OCI-LY1 (cell line): ENCODE results near the gene ZSWIM7.
A peak's percentile ranks its signal among the peaks of the same experiment; 100 is the strongest.

Experiments
- H2AFZ ChIP-seq: fragments of 200-600 bp; sonication (generic), shearing (Covaris generic); 2 replicates; pipeline ENCODE4 v1.6.0; 2014; ENCODE audit warnings: antibody characterized with exemption, mild to moderate bottlenecking, low read length
- H3F3A ChIP-seq: fragments of 200-600 bp; sonication (generic), shearing (Covaris generic); 2 replicates; pipeline ENCODE4 v1.6.0; 2014; ENCODE audit warnings: mild to moderate bottlenecking, antibody characterized with exemption, low read length, moderate library complexity; ENCODE audit not compliant: insufficient read depth
- H3K27ac ChIP-seq: fragments of 200-600 bp; sonication (generic); 2 replicates; pipeline ENCODE4 v1.5.1; 2014; ENCODE audit warnings: low read length, mixed run types, mild to moderate bottlenecking, low read depth; ENCODE audit not compliant: poor library complexity, severe bottlenecking
- H3K27me3 ChIP-seq: fragments of 200-600 bp; sonication (generic); 2 replicates; pipeline ENCODE4 v1.6.0; 2014; ENCODE audit warnings: antibody characterized with exemption, mild to moderate bottlenecking, low read length, moderate library complexity; ENCODE audit not compliant: insufficient read depth
- H3K36me3 ChIP-seq: fragments of 200-600 bp; sonication (generic); 2 replicates; pipeline ENCODE4 v1.6.1; 2014; ENCODE audit warnings: mild to moderate bottlenecking, antibody characterized with exemption, low read length, moderate library complexity, mixed read lengths; ENCODE audit not compliant: insufficient read depth
- H3K4me1 ChIP-seq: fragments of 200-600 bp; sonication (generic); 2 replicates; pipeline ENCODE4 v1.5.1; 2014; ENCODE audit warnings: mild to moderate bottlenecking, low read length, moderate library complexity; ENCODE audit not compliant: insufficient read depth, severe bottlenecking
- H3K4me2 ChIP-seq: fragments of 200-600 bp; sonication (generic), shearing (Covaris generic); 2 replicates; pipeline ENCODE4 v1.6.1; 2014; ENCODE audit warnings: low read length
- H3K4me3 ChIP-seq: fragments of 200-600 bp; sonication (generic); 2 replicates; pipeline ENCODE4 v1.5.1; 2014; ENCODE audit warnings: low read length, low read depth, mild to moderate bottlenecking, mixed read lengths; ENCODE audit not compliant: poor library complexity, severe bottlenecking
- H3K79me2 ChIP-seq: fragments of 200-600 bp; shearing (Covaris generic); 2 replicates; pipeline ENCODE4 v1.6.1; 2016; ENCODE audit warnings: mixed run types, low read length, mixed read lengths; ENCODE audit not compliant: insufficient read depth
- H3K9ac ChIP-seq: fragments of 200-600 bp; sonication (generic), shearing (Covaris generic); 2 replicates; pipeline ENCODE4 v1.6.1; 2014; ENCODE audit warnings: mild to moderate bottlenecking, low read length, mixed read lengths
- H3K9me2 ChIP-seq: fragments of 200-600 bp; sonication (generic), shearing (Covaris generic); 2 replicates; pipeline ENCODE4 v1.6.1; 2014; ENCODE audit warnings: low read depth, mild to moderate bottlenecking, low read length, mixed read lengths
- H3K9me3 ChIP-seq: fragments of 200-600 bp; shearing (Covaris generic); 2 replicates; pipeline ENCODE4 v1.6.1; 2014; ENCODE audit warnings: low read length, mixed read lengths
- H4K20me1 ChIP-seq: fragments of 200-600 bp; sonication (generic), shearing (Covaris generic); 2 replicates; pipeline ENCODE4 v1.6.0; 2016; ENCODE audit warnings: mild to moderate bottlenecking, low read length; ENCODE audit not compliant: insufficient read depth
- EZH2 ChIP-seq: fragments of 200-600 bp; sonication (generic), shearing (Covaris generic); IDR thresholded peaks from 2 replicates; pipeline ENCODE4 v1.8.0; 2017; ENCODE audit warnings: borderline replicate concordance, mixed run types, mild to moderate bottlenecking, antibody characterized with exemption, low read length, moderate library complexity, mixed read lengths
- TF ChIP-seq, protein P1 (sequence below): fragments of 200-600 bp; sonication (generic), shearing (Covaris generic); IDR thresholded peaks from 2 replicates; pipeline ENCODE4 v1.5.1; 2017; ENCODE audit warnings: mild to moderate bottlenecking, antibody characterized with exemption, low read length, moderate library complexity, mixed read lengths

Gene ZSWIM7

DNA sequence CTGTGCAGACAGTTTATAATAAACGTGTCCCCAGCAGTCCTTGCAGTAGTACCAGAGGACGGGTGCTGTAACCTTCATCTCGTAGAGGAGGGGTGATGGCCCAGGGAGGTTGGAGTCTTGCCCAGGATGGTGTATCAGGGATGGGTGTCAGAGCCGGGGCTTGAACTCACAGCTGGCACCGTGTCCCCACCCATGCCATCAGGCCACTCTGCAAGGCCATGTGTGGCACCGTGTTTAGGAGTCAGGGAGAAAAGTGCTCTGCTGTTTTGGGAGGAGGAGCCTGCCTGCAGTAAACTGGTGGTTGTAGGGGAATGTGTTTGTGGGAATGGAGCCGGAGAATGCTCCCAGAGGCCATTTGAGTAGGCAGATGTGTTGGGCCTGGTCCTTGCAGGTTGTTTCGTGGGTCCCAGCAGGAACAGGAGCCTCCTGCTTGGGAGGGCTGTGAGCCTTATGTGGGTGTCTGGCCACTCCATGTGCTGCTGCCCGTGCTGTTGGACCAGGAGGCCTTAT lies 52.8 kb downstream of the ZSWIM7 start:
- H3K79me2 ChIP-seq, result no peaks in the 10 kb centered on the region
- H2AFZ ChIP-seq, result no peak overlapping the region
- H3K9ac ChIP-seq, result no peak overlapping the region
- peaks cover 9% of the 10 kb centered on the region for H3K4me1 ChIP-seq
- TF ChIP-seq, protein P1, sequence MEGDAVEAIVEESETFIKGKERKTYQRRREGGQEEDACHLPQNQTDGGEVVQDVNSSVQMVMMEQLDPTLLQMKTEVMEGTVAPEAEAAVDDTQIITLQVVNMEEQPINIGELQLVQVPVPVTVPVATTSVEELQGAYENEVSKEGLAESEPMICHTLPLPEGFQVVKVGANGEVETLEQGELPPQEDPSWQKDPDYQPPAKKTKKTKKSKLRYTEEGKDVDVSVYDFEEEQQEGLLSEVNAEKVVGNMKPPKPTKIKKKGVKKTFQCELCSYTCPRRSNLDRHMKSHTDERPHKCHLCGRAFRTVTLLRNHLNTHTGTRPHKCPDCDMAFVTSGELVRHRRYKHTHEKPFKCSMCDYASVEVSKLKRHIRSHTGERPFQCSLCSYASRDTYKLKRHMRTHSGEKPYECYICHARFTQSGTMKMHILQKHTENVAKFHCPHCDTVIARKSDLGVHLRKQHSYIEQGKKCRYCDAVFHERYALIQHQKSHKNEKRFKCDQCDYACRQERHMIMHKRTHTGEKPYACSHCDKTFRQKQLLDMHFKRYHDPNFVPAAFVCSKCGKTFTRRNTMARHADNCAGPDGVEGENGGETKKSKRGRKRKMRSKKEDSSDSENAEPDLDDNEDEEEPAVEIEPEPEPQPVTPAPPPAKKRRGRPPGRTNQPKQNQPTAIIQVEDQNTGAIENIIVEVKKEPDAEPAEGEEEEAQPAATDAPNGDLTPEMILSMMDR, result no peak
- TF ChIP-seq EZH2, result no peak
- H3F3A ChIP-seq, result no peaks in the 10 kb centered on the region
- no peaks in the 10 kb centered on the region for H4K20me1 ChIP-seq
- no peaks in the 10 kb centered on the region for H3K9me2 ChIP-seq
- peaks cover 8% of the 10 kb centered on the region; the same call in 1 of the 2 replicates for H3K27me3 ChIP-seq
- no peak overlapping the region for H3K4me2 ChIP-seq
- no peaks in the 10 kb centered on the region for H3K36me3 ChIP-seq
- H3K9me3 ChIP-seq, result no peaks in the 10 kb centered on the region
- no peak overlapping the region for H3K27ac ChIP-seq
- no peak overlapping the region for H3K4me3 ChIP-seq

DNA sequence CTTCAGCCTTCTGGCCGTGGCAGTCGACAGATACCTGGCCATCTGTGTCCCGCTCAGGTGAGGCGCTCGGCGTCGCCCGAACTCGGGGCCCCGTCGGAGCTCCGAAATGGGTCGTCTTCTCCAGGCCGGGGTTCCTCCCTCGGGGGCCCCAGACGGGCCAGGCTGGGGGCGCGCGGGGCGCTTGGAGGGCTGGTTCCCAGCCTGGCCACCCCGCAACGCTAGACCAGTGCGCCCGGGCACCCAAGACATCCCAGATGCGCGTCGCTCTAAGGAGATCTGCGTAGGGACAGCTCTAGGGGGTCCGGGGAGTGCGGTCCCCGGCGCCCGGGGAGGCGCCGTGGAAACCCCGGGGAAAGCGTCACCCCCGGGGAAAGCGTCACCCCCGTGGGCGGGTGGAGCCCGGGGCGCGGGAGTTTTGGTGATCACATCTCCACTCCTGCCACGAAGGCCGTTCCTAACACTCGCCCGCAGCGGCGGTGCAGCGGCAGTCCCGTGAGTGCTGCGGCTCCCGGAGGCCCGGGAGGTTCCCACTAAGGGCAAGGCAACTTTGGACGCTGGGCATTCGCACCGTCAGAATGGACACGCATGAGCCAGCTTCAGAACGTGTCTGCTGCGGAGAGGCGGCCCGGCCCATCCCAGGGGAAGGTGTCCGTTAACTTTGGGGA lies 53.8 kb downstream of the ZSWIM7 start:
- peaks cover 9% of the 10 kb centered on the region for H3K4me1 ChIP-seq
- H4K20me1 ChIP-seq, result no peaks in the 10 kb centered on the region
- H3K27ac ChIP-seq, result no peak overlapping the region
- peak overlapping the region; percentile 51 for H3K4me3 ChIP-seq
- H3K36me3 ChIP-seq, result no peaks in the 10 kb centered on the region
- H3K79me2 ChIP-seq, result no peaks in the 10 kb centered on the region
- no peaks in the 10 kb centered on the region for H3K9me2 ChIP-seq
- no peak for TF ChIP-seq EZH2
- H3K9me3 ChIP-seq, result no peaks in the 10 kb centered on the region
- H2AFZ ChIP-seq, result no peak overlapping the region
- no peak overlapping the region for H3K9ac ChIP-seq
- peaks cover 8% of the 10 kb centered on the region; the same call in 1 of the 2 replicates for H3K27me3 ChIP-seq
- H3K4me2 ChIP-seq, result peak overlapping the region; percentile 62
- H3F3A ChIP-seq, result no peaks in the 10 kb centered on the region

DNA sequence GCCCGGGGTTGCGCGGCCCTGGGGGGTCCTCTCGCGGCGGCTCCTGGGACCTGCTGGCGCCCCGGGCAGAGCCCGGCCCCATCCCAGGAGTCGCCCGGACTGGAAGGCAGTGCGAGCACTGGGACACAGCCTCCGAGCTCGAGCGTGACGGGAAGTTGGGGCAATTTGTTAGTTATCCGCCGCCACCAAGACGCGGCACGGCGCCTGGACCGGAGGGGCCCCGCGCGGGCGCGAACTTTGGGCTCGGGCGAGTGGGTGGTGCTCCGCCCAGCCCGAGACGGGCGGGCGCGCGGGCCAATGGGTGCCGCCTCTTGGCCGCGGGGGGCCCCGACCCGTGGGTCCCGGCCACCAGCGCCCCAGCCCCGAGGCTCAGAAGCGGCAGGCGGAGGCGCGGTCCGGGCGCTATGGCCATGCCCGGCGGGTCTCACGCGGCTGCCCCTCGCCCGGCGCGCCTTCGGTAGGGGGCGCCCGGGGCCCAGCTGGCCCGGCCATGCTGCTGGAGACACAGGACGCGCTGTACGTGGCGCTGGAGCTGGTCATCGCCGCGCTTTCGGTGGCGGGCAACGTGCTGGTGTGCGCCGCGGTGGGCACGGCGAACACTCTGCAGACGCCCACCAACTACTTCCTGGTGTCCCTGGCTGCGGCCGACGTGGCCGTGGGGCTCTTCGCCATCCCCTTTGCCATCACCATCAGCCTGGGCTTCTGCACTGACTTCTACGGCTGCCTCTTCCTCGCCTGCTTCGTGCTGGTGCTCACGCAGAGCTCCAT lies 54.6 kb downstream of the ZSWIM7 start, which contains the start of gene ADORA2B:
Gene ADORA2B (plus strand): TSS at position 372 of the 768 bp plus-strand sequence. CDS start 119 bp downstream, at position 491.
- Histone ChIP-seq H3K4me1 (peaks cover 9% of the 10 kb centered on the region), H3K4me3 (peak within 1 kb of the TSS; percentile 51), H3K36me3 (no peaks in the 10 kb centered on the region), H3K27ac (no peak within 1 kb of the TSS), H3K9me3 (no peaks in the 10 kb centered on the region), H3K4me2 (peak within 1 kb of the TSS; percentile 62), H2AFZ (no peak within 1 kb of the TSS), H4K20me1 (no peaks in the 10 kb centered on the region), H3K27me3 (peaks cover 8% of the 10 kb centered on the region; the same call in 1 of the 2 replicates), H3K9ac (no peak within 1 kb of the TSS), H3K9me2 (no peaks in the 10 kb centered on the region), H3F3A (no peaks in the 10 kb centered on the region), H3K79me2 (no peaks in the 10 kb centered on the region)
- TF ChIP-seq, protein P1, result peak; percentile 27; the same call in 1 of the 2 replicates
- no peak for TF ChIP-seq EZH2
